Measurements from ENCODE around the gene KHNYN. TPM values are rescaled to one million over a fixed set of nuclear protein-coding genes. Genes with fewer than 3 reads are reported as not detected.

KHNYN gene
- polyA plus RNA-seq, 3 donors, result 17.9 to 29.2 (median 24.5) TPM

GRCh38 chr14:24432259-24433131 lies 2.7 kb downstream of the KHNYN start:
- 78 to 81% (median 80%) methylated on average over 23 to 24 of the region's 24 CpGs for WGBS, 3 donors
- H3K27ac ChIP-seq (ENCODE audit: low read depth, low read length), result no peak overlapping the region

- WGBS, 3 donors, result 78 to 81% (median 79%) methylated on average over 7 of the region's 7 CpGs
- H3K27ac ChIP-seq (ENCODE audit: low read depth, low read length), result no peak overlapping the region
Measured at GRCh38 chr14:24434036-24434435, 4.3 kb downstream of the KHNYN start.

GRCh38 chr14:24434676-24435075 lies 4.9 kb downstream of the KHNYN start:
- no peak overlapping the region for H3K27ac ChIP-seq (ENCODE audit: low read depth, low read length)
- 73 to 83% (median 80%) methylated on average over 3 of the region's 3 CpGs for WGBS, 3 donors

DNA sequence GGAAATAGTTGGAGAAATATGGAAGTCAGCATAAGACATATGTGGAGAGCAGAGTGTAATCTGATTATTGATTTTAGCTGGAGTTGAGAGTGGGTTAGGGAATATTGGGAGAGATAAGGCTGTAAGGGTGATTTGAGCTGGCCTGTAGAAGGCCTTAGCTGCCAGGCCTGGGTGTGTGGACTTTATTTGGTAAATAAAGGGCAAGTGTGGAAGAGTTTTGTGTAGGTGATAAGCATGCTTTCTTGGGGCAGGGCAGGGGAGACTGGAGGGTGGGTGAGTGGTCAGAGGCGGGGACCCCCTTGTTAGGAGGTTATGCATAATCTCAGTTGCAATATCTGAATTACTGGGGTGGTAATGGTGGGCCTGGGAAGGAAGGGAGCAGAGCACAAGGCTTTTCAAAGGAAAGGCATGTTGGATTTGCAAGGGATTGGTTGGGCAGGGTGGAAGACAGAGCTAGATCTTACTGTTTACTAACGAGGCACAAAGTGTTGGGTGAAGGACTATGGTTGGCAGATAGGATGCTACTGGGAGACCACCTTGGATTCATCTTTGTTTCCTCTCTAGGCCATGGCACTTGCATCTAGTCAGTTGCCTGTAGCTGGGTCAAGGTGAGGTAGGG lies 5.5 kb downstream of the KHNYN start:
- no peak overlapping the region for H3K27ac ChIP-seq (ENCODE audit: low read depth, low read length)
- 76 to 84% (median 79%) methylated on average over 2 of the region's 2 CpGs for WGBS, 3 donors

DNA sequence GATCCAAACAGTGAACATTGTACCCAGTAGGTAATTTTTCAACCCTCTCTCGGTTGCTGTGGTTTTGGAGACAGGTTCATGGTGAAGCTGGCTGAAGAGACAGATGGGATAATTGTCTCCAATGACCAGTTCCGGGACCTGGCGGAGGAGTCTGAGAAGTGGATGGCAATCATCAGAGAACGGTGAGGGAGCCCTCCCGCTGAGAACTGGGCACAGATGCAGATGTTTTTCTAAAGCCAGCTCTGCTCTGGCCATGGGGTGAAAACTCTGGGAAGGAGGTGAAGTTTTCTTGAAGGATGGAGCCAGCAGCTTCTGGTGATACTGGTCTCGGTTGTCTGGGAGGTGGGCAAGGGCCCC lies 6.2 kb downstream of the KHNYN start:
- H3K27ac ChIP-seq (ENCODE audit: low read depth, low read length), result no peak overlapping the region
- whole genome bisulfite sequencing, 3 donors, result 50 to 62% (median 53%) methylated on average over 6 of the region's 6 CpGs

GRCh38 chr14:24436355-24437019 lies 6.7 kb downstream of the KHNYN start:
- 34 to 56% (median 36%) methylated on average over 5 of the region's 5 CpGs for WGBS, 3 donors
- H3K27ac ChIP-seq (ENCODE audit: low read depth, low read length), result peak overlapping the region; percentile 21

DNA sequence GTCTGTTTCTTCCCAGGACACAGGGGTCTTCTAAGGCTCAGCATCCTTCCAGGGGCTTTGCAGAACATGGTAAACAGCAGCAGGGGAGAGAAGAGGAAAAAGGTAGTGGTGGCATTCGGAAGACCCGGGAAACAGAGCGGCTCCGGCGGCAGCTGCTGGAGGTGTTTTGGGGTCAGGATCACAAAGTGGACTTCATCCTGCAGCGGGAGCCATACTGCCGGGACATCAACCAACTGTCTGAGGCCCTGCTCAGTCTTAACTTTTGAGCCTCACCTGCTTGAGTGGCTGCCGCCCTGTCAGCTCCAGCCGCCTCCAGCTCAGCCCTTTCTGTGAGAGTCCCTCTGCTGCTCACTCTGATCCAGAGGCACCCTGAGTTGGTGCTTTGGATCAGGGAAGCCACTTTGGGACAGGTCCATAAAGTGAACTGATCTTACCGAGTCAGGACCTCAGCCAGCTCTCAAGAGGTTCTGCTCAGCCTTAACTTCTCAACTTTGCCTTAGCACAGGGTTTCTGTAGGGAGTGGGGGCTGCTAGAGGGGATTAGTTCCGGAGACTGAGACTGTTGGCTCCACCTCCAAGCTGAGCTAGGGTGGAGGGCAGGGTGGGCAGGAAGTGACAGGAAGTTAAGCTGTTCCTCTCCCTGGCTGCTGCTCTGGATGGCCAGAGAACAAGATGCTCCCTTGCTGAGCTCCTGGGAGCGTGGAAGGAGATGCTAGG lies 7.4 kb downstream of the KHNYN start:
- WGBS, 3 donors, result 51 to 69% (median 52%) methylated on average over 12 of the region's 12 CpGs
- H3K27ac ChIP-seq (ENCODE audit: low read depth, low read length), result peak overlapping the region; percentile 21

- no peak overlapping the region for H3K27ac ChIP-seq (ENCODE audit: low read depth, low read length)
- 55 to 66% (median 63%) methylated on average over 2 of the region's 2 CpGs for WGBS, 3 donors
Measured at GRCh38 chr14:24437736-24438067, 7.9 kb downstream of the KHNYN start.

DNA sequence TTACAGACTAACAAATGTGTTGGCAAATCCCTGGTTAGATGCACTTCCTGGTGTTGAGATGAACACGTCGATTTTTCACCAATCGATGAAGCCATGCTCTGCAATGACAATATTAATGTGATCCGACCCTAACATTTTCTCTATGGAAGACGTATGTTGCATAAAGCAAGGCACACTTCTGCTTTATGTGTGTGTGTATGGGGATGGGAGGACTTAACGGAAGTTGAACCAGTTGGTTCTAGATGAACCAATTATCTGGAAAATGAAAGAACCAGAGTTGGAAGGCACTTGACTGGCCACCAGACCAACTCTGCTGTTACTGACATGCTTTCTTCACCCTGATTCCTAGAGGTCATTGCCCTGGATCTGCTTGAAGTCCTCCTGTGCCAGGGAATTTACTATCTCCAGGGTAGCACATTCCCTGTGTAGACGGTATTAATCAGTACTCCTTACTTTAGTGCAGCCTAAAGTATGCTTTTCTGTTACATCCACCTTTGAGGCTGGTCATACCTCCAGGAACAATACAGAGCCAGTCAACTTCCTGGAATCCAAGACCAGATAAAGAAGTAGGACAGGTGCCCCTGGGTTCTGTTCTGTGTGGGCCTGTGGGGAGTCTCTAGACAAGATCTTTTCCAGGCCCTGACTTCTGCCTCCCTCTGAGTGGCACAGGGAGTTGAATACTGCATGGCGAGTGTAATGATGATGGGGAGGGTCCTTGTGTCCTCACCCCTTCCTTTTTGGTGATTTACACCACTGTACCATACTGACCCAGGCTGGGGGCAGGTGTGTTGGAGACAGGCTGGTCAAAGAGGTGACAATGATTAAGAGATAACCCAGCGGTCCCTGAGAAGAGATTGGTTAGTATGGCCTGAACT lies 8.7 kb downstream of the KHNYN start:
- 57 to 71% (median 64%) methylated on average over 9 of the region's 9 CpGs for WGBS, 3 donors
- no peak overlapping the region for H3K27ac ChIP-seq (ENCODE audit: low read depth, low read length)

GRCh38 chr14:24439257-24439656 lies 9.5 kb downstream of the KHNYN start:
- WGBS, 3 donors, result 42 to 50% (median 48%) methylated on average over 1 of the region's 1 CpG
- H3K27ac ChIP-seq (ENCODE audit: low read depth, low read length), result no peak overlapping the region

DNA sequence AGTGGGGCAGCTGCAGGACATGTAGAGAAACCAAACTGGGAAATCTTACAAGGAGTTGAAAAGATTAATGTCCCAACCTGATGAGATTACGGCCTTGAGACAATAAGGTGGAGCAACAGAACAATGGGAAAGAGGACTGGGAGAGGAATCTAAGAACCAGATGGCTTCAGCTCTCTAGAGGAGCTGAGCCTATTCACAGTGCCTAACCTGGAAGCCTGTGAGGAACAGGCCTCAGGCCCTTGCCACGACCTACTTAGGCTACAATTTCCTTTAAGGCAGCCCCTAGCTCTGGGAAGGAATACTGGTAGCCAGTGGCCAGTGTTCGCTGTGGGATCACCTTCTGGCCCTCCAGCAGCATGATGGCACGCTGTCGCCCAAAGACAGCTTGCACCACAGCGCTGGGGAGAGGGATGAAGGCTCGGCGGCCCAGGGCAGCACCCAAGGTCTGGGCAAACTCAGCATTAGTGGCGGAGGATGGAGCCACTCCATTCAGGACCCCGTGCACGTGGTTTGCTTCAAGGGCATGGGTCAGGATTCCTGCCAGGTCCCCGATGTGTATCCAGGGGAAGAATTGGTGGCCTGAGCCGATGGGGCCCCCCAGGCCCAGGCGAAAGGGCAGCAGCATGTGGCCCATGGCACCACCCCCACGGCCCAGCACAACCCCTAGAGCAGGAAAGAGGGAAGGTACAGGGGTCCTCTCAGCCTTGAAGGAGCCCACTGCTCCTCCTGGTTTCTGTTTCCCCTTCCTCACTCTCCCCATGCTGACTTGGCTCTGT lies 10.3 kb downstream of the KHNYN start:
- H3K27ac ChIP-seq (ENCODE audit: low read depth, low read length), result no peak overlapping the region
- 59 to 74% (median 72%) methylated on average over 14 to 15 of the region's 15 CpGs for WGBS, 3 donors

- H3K27ac ChIP-seq (ENCODE audit: low read depth, low read length), result no peak overlapping the region
- 71 to 84% (median 84%) methylated on average over 8 of the region's 8 CpGs for WGBS, 3 donors
Measured at GRCh38 chr14:24440606-24441399, 11.0 kb downstream of the KHNYN start.

GRCh38 chr14:24441485-24441884 lies 11.7 kb downstream of the KHNYN start:
- H3K27ac ChIP-seq (ENCODE audit: low read depth, low read length), result peak overlapping the region; percentile 99
- 46 to 73% (median 51%) methylated on average over 5 of the region's 5 CpGs for WGBS, 3 donors

DNA sequence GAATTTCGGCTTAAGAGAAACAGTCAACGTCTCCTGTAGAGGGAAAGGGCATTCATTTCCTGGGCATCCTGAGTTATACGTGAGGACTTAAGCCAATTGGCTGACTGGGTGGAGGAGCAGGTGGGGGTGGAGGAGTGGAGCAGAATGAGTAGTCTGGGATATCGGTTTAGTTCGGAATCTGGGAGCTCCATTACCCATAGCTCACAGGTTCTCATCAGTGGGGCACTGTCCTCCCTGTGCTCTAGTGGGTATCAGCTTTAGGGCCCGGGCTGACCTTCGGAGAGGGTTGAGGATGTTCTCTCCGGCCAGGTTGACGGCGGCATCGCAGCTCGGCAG lies 12.1 kb downstream of the KHNYN start:
- H3K27ac ChIP-seq (ENCODE audit: low read depth, low read length), result peak overlapping the region; percentile 99
- WGBS, 3 donors, result 0 to 3% (median 3%) methylated on average over 12 of the region's 12 CpGs

DNA sequence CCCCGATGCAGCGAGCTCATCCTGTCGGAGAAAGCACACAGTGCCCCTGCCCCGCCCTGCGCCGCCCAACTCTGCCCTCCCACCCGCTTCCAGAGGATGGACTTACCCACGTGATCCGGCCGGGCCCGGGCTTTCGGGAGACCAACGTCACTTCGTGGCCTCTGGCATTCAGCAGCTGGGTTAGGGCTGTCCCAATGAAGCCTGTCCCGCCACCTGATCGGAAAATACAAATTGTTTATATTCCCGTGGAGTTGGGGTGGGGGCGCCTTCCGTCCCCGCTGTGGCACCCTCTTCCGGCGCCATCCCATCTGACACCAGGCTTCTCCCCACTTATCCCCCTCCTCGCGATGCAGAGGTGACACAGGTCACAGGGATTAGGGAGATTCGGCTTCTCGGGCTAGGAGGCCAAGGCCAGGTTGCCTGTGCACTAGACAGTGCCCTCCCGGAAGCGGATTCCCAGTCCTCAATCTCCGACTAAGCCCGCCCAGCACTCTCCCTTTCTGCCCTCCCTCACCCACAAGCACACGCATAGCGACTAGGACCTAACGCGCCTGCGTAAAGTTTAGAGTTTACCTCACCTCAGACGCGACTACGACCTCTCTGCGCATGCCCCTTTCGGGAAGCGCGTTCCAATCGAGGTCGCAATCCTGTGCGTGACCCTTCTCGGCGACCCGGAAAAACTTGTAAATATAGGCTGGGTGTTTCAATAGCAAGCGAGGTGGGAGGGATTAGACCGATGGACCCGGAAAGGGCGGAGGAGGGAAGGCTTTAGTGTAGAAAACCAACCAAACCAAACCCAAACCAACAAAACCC lies 12.7 kb downstream of the KHNYN start, which contains the start of gene SDR39U1:
Gene SDR39U1 (minus strand): TSS at position 537 of the 813 bp plus-strand sequence. CDS start 7 bp downstream, at position 530.
- H3K27ac ChIP-seq (ENCODE audit: low read depth, low read length), result peak within 1 kb of the TSS; percentile 99
- 0% methylated on average over 50 to 52 of the region's 52 CpGs for WGBS, 3 donors

Measured in adipose tissue (tissue), 3 donors.